Activated CD4-positive, alpha-beta T cell treated with anti-CD3 and anti-CD28 coated beads, Interleukin-2, amount 50 U/mL, for 16 hours (primary cell): Measurements from ENCODE around the gene PSORS1C1.
A peak's percentile ranks its signal among the peaks of the same experiment; 100 is the strongest.

Source experiments
- DNase-seq: peaks from one replicate; pipeline ENCODE4 v3.0.0-alpha.2; 2020

The PSORS1C1 gene

GRCh38 chr6:31128093-31128676 is 13.6 kb downstream of the PSORS1C1 start:
- peak; percentile 65 for DNase-seq

- no peak for DNase-seq
Measured at GRCh38 chr6:31129130-31129529, 14.5 kb downstream of the PSORS1C1 start.

GRCh38 chr6:31130751-31131150 is 16.2 kb downstream of the PSORS1C1 start:
- DNase-seq = no peak

- no peak for DNase-seq
Measured at GRCh38 chr6:31131595-31131994, 17.0 kb downstream of the PSORS1C1 start.

- no peak for DNase-seq
Measured at GRCh38 chr6:31132806-31133205, 18.2 kb downstream of the PSORS1C1 start.

- DNase-seq = no peak
Measured at GRCh38 chr6:31135710-31136109, 21.1 kb downstream of the PSORS1C1 start.

GRCh38 chr6:31138982-31139381 is 24.4 kb downstream of the PSORS1C1 start, which contains the start of gene PSORS1C2:
Gene PSORS1C2, minus strand, starts transcription at chr6:31139066. Its CDS starts 40 bp downstream, at chr6:31139026.
- no peak for DNase-seq

- DNase-seq = no peak
Measured at GRCh38 chr6:31139599-31139998, 25.0 kb downstream of the PSORS1C1 start.

GRCh38 chr6:31140643-31141042 is 26.0 kb downstream of the PSORS1C1 start:
- DNase-seq = no peak

GRCh38 chr6:31142361-31142761 is 27.8 kb downstream of the PSORS1C1 start:
- no peak for DNase-seq

GRCh38 chr6:31143148-31143547 is 28.5 kb downstream of the PSORS1C1 start:
- no peak for DNase-seq

GRCh38 chr6:31144296-31144969 is 29.8 kb downstream of the PSORS1C1 start:
- DNase-seq = no peak

- no peak for DNase-seq
Measured at GRCh38 chr6:31144970-31145340, 30.4 kb downstream of the PSORS1C1 start.

GRCh38 chr6:31145386-31145785 is 30.8 kb downstream of the PSORS1C1 start:
- no peak for DNase-seq

- no peak for DNase-seq
Measured at GRCh38 chr6:31149827-31150447, 35.3 kb downstream of the PSORS1C1 start.

- DNase-seq = no peak
Measured at GRCh38 chr6:31152781-31153180, 38.2 kb downstream of the PSORS1C1 start.

GRCh38 chr6:31154436-31154835 is 39.8 kb downstream of the PSORS1C1 start:
- no peak for DNase-seq

- no peak for DNase-seq
Measured at GRCh38 chr6:31156641-31157040, 42.0 kb downstream of the PSORS1C1 start.

- no peak for DNase-seq
Measured at GRCh38 chr6:31157513-31158139, 43.0 kb downstream of the PSORS1C1 start, which contains the start of gene CCHCR1. Gene CCHCR1, minus strand, starts transcription at chr6:31157802. Its CDS starts 202 bp downstream, at chr6:31157600.

GRCh38 chr6:31158140-31158862 is 43.7 kb downstream of the PSORS1C1 start, which contains the start of gene TCF19:
Gene TCF19, plus strand, starts transcription at chr6:31158589. Its CDS starts 881 bp downstream, at chr6:31159470.
- peak; percentile 100 for DNase-seq

GRCh38 chr6:31158863-31159855 is 44.6 kb downstream of the PSORS1C1 start:
- DNase-seq = peak; percentile 41
